HG03571 (cell line): ENCODE results near the gene MBNL3.
"Not testable (repeated sequence)": the region's sequence is repeated elsewhere in the genome, so short reads cannot be mapped to it uniquely, and the experiment has no call there.

ENCODE experiments used
- ATAC-seq: cut with Tn5 transposase; IDR thresholded peaks from one replicate; pipeline ENCODE4 v1.9.1; 2021; ENCODE audit not compliant: unreplicated experiment

The MBNL3 gene

DNA sequence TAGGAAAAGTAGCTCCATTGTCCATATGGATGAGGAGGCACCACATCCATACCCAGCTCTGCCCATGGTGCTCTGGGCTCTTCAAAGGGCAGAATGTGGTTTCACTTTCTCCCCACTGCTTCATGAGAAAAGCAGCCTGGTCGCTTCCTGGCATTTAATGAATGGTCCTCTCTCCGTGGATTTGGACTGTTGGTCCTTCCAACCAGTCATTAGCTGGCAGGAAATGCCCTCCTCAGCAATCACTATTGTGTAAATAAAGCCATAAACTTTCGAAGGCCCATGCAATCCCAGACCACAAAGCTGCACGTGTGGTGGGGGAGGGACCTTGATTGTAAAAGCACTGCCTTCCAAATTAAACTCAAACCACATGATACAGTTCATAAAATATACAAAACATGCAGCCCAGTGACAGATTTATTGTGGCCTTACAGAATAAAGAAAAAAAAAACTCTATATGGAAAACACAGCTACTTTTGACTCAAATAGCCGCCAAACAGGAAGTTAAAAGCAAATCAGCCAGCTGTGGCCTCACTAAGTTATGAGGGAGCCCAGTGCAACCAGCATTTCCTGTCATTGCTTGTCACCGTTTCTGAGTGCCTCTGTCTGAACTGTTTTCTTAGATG, 8.1 kb downstream of the MBNL3 start:
- peak; percentile 78 for ATAC-seq

DNA sequence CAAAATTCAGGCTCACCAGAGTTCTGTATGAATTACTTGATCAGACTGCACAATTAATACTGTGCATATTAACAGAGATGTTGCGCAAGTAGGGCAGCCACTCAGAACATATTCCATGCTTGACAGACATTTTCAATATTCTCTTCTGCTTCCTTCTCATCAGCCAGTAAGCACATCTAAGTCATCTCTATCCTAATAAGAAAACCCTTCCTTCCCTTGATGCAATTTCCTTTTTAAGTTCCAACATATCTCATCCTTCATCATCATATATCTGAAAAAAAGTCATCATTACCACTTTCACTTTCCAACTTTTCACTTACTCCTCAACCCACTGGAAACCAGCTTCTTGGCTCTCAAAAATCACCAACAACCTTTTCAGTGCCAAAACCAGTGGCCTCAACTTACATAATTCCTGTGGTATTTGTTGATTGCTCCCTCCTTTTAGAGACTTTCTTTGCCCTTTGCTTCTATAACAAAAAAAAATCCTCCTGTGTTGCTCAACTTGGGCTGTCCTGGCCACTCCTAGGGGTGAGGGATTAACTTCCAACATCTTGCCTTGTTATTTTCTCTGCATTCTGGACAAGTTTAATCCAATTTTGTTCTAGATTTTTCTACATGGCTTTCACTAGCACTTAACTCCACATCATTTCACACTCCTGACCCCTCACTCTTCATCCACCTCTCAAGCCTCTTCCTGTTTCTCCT, 14.1 kb downstream of the MBNL3 start:
- ATAC-seq: no peak

DNA sequence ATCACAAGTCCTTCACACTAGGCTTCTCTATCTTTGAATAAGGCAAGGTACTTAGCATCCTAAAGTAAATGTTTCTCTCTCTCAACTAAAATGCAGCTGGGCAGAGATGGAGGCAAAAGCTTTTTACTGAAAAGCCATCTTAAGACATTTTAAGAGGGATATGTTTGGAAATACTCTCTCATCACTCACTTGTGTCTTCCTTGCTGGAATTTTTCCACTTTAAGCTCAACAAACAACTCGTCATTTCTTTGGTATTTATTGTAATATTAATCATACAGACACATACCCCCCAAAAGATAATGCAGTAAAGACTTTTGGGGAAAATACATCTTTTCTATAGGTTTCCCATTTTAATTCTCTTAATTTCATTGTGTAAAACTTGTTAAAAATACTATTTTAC, 16.4 kb downstream of the MBNL3 start:
- ATAC-seq: no peak

DNA sequence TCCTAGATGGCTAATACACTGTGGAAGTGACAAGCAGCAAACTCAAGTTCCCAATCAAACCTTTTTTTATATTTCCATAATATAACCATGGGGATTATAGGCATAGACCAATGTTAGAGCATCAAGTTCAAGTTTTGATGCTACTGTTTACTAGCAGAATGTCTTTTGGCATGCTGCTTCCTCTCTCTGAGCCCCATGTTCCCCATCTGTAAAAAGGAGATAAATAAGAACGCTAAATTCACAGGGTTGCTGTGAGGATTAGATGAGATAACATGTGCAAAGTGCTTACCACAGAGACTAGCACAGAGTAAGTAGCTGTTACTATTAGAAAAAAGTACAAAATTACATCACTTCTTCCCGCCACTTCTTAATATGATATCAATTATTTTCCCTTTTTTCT, 18.0 kb downstream of the MBNL3 start:
- no peak for ATAC-seq

DNA sequence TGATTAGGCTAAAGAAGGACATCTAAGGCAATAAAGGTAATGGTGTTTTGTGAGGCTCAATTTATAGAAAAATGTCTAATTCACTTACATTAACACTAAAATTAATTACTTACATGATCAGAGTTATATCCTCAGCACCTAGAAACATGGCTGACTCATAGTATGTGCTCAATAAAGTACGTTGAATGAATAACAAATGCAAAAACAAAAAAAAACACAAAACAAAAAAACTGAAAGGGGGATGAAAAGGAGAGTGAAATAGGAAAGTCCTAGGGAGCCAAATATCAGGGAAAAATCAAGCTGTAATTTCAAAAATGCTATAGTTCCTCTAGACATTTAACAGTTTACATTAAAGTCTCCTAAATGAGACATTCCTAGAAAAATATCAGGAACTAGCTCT, 18.7 kb downstream of the MBNL3 start:
- ATAC-seq: no peak

DNA sequence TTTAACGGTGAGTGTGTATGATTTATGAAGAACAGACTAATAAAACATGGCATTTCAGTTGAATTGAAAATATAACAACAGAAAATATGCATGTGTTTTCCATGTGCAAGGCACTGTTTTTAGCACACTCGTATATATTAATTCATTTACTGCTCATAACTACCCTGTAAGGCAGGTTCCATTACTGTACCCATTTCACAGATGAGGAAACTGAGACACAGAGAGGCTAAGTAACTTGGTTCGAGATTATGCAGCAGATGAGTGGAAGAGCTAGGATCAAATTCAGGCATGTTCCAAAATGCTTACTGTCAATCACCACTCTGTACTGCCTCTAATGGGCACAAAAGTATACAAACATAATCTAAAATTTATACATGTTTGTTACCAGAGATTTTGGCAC, 20.4 kb downstream of the MBNL3 start:
- no peak for ATAC-seq

DNA sequence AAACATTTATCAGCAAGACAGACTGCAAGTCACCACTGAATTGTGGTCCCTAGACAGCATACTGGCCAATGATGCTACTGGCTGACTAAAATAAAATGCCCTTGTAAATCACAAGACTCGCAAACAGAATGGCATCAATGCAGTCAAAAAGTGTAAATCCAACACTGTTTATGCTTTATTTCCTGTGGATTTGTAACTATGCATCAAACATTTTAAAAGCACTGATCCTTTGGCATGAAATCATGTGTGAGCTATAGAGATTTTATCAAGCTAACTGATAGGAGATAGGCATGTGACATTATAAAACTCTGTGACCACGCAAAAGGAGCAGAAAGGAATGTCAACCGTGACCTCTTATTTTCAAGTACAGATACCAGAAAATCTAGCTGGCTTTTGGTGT, 20.8 kb downstream of the MBNL3 start:
- ATAC-seq: no peak

DNA sequence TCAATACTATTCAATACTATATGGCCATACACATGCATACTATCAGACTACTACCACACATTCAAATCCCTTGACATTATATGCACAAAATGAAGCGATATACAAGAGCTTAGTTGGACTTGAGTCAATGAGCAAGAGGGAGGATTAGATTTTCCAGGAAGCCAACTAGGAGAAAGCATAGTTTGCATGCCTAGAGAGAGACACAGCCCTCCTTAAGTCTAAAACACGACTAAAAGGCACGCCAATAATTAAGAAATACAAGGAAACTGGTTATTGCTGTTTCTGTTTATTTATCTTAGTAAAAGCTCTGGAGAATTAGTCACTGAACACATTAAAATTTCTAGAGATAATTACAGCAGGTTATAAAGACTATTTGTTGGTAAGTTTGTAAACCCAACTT, 21.8 kb downstream of the MBNL3 start:
- no peak for ATAC-seq

DNA sequence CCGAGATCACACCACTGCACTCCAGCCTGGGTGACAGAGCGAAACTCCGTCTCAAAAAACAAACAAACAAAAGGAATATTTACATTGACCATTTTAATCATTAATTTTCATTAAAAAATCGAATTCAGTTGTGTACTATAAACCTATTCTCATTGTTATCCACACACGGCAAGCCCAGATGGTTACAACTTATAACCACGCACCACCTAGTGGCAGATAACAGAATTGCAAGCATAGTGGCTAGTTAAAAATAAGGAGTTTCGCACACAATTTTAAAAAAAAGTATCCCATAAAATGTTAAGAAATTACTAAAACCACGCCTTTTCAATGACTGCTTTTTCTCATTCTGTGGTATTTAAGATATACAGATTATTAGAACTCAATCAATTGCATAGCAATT, 25.4 kb downstream of the MBNL3 start:
- ATAC-seq: no peak

DNA sequence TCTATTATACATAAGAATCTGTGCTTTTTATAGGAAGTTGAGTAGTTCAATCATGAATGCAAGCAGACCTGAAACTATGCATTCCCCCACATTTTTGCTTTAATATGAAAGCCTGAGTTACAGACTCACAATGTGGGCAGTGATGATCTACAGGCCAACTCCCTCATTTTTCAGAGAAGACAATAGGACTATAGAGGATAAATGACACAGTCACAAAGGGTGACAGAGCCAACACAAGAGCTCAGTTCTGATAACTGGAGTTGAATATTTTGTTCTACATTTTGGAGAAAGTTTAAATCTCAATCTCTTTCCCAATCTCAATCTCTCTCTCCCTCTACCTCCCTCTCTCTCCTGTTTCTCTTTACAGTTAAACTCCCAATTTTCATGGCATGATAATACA, 27.0 kb downstream of the MBNL3 start:
- ATAC-seq: no peak

DNA sequence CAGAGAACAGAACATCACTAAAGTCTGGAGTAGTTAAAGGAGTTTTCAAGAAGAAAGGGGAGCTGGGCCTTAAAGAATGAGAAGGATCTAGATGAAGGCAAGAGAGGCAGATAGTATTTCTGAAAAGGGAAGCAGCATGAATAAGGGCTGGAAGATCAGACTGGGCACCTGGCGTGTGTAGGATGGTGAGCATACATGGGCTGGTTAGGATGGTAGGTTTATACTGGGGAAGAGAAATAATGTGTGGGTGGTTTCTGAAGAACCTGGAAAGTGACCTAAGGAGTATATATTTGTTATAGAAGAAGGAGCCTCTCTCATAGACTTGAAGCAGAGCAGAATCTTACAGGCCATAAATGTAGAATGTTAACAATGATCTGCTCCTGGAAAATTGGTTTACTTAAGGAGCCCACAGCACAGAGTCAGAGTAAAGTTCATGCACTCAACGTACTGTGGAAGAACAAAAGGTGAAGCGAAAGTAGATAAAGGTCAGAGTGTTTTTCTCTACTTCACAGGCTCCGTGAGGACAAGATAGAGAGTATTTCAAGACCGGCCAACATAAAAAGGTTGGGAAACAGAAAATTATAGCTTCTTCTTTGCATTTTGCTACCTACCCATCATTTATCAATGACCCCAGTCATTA, 35.8 kb downstream of the MBNL3 start:
- no peak for ATAC-seq

DNA sequence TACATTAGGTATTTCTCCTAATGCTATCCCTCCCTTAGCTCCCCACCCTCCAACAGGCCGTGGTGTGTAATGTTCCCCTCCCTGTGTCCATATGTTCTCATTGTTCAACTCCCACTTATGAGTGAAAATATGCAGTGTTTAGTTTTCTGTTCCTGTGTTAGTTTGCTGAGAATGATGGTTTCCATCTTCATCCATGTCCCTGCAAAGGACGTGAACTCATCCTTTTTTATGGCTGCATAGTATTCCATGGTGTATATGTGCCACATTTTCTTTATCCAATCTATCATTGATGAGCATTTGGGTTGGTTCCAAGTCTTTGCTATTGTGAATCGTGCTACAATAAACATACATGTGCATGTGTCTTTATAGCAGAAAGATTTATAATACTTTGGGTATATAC, 42.9 kb downstream of the MBNL3 start:
- not testable (repeated sequence) for ATAC-seq

DNA sequence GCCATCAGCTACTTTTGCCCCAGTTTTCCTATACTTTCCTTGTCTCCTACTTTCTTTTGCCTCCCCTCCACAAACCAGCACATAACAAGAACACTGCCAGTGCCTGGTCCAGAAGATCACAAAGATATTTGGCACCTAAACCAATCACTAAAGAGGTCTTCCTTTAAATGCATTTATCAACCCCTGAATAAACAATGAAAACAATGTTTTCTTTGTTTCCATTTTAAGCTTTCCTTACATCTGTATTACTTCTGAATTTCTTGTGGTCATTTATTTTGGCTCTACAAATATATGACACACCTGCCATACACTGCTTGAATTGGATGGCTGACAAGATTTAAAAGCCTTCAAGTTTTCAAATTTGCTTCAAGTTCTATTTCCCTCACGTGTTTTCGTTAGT, 43.9 kb downstream of the MBNL3 start:
- ATAC-seq: no peak

DNA sequence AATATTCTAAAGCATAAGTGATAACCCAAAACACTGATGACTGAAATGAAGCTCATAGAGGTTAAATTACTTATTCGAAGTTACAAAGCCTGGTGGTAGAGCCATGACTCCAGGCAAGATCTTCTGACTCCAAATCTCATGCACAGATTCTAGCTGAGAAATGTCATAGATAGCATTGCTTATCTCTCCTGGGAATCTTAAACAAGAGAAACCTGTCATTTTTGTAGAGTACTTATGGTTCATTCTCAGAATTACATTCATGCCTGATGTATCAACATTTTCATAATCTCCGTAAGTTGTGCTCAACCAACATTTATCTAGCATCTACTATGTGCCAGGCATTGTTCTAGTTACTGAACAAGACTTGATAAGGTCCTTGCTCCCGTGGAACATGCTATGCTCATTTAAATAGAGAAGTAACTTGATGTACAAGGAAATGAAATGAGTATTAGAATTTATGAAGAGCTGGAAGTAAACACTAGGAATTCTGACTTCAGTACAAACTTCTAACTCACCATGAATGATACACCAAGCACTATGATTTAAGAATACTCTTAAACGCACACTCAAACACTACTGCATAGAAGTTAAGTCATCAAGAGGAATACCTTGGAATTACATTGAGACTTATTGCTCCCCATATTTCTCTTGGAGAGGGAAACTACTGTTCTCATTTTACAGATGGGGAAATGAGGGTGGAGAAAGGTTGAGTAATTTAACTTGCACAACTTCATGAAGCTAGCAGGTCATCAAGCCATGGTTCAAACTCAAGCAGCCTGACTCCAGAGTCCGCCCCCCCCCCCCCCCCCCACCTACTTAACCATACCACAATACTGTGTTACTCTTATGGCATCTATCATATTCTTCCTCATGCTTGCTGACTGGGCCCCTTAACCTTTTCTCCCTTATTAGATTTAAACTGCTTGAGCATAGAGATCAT, 45.4 kb downstream of the MBNL3 start:
- ATAC-seq: no peak

DNA sequence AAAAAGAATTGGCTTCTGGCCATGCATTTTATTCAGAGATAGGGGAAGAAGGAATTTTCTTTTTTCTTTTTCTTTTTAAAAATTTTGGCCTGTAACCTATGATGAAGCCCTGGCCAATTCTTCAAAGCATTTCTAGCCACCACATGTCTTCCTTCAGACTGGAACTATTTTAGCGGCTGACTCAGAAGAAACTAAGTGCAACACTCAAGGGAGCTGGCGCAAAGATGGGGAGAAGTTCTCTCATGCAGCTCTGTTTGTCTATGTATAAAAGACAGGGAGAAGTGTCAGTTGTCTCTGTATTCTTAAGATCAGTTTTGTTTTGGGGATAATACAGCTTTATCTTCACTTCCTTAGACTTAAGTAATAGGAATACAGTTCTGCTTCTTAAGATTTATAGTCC, 46.1 kb downstream of the MBNL3 start:
- ATAC-seq: no peak

DNA sequence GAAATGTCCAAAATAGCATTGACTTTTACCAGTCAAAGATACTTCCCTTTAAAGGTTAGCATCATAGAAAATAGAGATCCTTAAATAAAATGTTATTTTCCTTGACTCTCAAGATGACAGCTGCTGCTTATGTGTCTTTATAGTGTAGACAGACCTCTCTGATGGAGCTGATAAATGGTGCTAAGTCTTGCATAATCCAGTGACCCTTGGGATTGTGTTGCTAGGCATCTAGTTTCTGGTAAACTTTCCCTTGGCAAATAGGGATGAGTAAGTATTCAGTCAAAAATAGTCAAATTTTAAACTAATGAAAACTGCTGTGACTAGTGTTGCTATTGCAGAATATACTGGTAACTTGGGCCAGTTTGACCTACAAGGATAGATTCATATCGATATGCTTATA, 53.6 kb downstream of the MBNL3 start:
- no peak for ATAC-seq

DNA sequence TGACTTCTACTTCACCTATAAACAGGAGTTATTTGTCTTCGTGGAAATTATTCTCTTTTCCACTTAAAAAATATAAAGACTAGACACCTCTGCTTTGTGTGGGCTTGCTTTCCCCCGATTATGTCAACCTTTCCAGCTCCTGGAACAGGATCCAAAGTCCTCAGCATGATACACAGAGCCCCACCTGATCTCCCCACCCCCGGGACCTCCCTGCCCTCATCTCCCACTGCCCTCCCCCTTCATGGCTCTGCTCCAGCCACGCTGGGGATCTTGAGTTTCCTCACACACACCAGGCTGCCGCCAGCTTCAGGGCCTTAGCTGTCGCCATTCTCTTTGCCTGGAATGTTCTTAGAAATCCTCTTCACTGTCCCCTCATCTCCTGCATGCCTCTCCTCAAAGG, 55.3 kb downstream of the MBNL3 start:
- no peak for ATAC-seq

DNA sequence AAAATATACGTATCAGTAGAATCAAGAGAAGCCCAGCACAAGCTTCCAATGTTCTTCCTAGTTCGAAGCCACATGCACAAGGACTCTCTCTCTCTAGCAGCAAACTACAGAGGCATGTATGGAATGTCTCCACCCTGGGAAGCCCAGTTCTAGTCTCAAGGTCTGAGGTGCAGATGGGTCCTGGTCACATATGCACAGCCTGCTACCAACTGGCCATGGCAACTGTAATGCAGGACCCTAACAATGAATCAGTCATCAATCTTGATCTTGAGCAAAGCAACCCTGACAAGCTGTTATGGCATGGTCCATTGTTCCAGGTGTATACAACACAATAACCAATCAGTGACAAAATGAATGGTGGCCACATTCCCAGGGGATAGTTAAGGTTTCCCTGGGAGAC, 55.8 kb downstream of the MBNL3 start:
- ATAC-seq: no peak

DNA sequence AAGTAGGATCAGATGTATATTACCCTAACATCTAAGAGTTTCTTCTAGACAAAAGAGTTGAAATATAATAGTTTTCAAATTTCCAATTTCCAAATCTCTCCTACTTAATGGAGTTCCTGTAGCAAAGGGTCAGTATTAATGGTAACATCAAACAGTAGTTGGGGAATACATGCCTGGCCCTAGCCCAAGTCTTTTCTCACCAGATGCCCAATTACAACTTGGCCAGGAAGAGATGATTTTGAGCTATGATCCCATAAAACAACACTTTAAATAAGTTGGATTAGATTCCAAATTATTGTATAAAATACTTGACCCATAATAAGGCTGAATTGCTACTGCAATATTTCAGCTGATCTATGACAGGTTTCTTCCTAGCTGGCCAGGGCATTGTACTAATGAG, 59.9 kb downstream of the MBNL3 start:
- no peak for ATAC-seq

DNA sequence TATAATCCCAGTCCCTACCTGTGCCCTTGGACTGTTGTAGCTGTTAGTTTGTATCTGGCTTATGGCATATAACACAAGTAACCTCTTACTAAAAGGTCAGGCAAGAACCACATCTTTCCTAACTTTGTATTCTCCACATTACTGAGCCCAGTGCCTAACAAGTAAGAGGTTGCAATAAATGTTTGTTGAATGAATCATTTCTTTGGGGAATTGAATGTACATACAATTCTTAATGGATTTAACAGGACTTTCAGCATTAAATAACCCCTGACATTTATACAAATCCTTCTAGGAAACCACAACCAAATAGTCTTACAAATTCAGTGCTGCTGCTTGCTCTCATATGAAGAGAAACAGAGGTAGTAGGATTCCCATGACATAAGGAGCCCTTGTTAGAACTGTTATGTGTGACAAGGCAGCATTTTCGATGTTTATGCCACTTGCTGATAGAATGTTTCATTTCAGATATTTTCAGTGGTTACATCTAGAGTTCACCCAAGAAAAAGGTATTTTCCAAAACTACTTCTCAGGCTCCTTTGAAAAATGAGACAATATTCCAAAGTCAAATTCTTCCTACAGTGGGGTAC, 62.0 kb downstream of the MBNL3 start:
- ATAC-seq: no peak

DNA sequence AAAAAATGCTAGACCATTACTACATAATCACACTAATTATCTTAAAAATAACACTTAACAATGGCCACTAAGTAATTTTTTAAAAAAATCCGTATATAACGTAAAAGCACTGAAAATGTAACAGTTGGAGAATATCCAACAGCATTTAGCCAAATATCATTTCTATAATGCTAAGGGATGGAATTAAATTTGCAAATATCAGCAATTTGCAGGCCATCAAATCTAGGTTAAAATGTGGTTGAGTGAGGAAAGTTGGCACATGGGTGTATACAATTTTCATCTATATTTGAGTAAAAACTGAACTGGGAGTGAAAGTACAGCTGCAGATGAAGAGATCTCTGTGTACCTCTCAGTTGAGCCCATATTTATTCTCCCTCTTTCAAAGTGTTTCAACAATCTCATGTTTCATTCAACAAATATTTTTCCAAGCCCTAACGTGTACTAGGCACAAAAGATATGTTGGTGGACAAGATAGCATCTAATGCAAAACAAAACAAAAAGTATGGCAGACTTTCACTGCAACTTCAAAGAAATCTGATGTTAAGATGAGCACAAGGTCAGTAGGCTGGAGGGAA, 63.0 kb downstream of the MBNL3 start:
- ATAC-seq: no peak
